GM18870 (cell line): Measurements from ENCODE around the gene PDGFC.

Experiments used
- ATAC-seq: cut with Tn5 transposase; IDR thresholded peaks from one replicate; pipeline ENCODE4 v1.9.1; 2021; ENCODE audit warnings: moderate library complexity; ENCODE audit not compliant: unreplicated experiment

PDGFC gene

DNA sequence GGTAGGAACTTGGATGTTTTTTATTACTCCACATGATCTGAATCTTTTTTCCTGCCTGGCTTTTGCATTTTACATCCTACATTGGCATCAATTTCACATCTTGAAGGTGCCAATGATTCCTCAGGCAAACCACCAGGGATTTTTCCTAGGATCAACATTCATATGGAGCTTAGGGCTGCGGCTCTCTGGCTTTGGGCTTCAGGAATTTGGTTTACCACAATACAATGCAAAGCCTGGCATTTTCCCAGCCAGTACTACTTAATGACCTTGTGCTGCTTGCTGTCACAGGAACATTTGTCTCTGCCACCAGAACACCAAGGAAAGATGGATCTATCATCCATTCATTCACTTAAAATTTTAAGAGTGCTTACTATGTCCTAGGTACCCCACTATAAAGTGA, 180.7 kb downstream of the PDGFC start:
- no peak for ATAC-seq

DNA sequence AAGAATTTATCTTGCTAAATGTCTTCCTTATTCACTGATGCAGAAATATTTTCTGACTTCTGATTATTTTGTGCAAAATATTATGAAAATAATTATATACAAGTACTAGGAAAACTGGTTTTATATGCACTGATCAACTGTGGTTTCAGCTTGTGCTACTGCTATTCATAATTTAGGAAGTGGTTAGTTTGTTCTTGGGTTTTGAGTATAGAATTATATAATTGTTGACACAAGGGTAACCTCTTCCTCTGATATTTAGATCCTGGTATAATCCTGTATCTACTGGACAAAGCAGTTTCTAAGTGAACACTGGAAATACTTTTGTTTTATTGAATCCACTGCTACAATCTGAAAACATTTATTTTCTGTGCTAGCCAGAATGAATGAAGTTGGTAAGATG, 182.8 kb downstream of the PDGFC start:
- no peak for ATAC-seq

GRCh38 chr4:156786713-156787112, 184.9 kb downstream of the PDGFC start:
- no peak for ATAC-seq

- ATAC-seq: no peak
Measured at GRCh38 chr4:156784970-156785369, 186.6 kb downstream of the PDGFC start.

- ATAC-seq: no peak
Measured at GRCh38 chr4:156783966-156784365, 187.6 kb downstream of the PDGFC start.

- ATAC-seq: no peak
Measured at GRCh38 chr4:156782491-156782890, 189.1 kb downstream of the PDGFC start.

- ATAC-seq: no peak
Measured at GRCh38 chr4:156781852-156782251, 189.7 kb downstream of the PDGFC start.

- no peak for ATAC-seq
Measured at GRCh38 chr4:156779774-156780173, 191.8 kb downstream of the PDGFC start.

GRCh38 chr4:156779042-156779441, 192.6 kb downstream of the PDGFC start:
- ATAC-seq: no peak

DNA sequence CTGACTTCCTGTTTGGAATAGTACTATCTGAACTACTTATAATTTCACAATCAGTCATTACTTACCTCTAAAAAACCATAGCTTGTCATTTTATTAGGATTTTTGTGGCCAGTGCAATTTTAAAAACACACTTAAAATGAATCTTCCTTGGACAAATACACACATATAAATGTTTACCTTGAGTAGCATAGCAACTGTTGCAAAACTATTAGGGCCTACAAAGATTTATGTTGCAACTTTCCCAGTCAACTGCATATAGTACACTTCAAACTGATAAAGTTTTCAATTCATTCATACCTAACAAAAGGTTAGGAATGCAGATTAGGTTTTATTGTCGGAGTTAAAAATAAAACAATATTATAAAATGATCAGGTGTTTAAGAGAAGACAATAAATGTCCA, 193.0 kb downstream of the PDGFC start:
- ATAC-seq: no peak

DNA sequence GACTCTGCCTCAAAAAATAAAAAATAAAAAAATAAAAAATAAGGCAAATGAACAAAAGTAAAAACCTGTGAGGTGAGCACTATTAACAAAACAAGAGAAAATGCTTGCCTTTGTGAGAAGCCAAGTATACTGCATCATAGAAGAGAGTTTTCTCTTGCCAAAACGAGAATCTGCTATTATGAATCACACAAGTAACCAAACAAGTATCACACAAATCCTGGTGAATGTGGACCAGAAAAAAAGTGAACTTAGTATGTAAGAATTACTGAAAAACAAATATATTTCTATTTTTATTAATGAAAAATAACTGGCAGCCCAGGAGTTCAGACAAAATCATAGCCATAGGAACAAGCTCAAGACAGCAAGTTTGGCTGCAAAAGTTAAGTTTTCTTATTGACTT, 193.5 kb downstream of the PDGFC start:
- no peak for ATAC-seq

- no peak for ATAC-seq
Measured at GRCh38 chr4:156775813-156776212, 195.8 kb downstream of the PDGFC start.

GRCh38 chr4:156774422-156774821, 197.2 kb downstream of the PDGFC start:
- ATAC-seq: no peak

- ATAC-seq: no peak
Measured at GRCh38 chr4:156773648-156774357, 197.8 kb downstream of the PDGFC start.

GRCh38 chr4:156771171-156771837, 200.3 kb downstream of the PDGFC start:
- ATAC-seq: no peak

- ATAC-seq: no peak
Measured at GRCh38 chr4:156770140-156770539, 201.5 kb downstream of the PDGFC start.

GRCh38 chr4:156767911-156768415, 203.6 kb downstream of the PDGFC start:
- ATAC-seq: no peak

- ATAC-seq: no peak
Measured at GRCh38 chr4:156766846-156767245, 204.8 kb downstream of the PDGFC start.

DNA sequence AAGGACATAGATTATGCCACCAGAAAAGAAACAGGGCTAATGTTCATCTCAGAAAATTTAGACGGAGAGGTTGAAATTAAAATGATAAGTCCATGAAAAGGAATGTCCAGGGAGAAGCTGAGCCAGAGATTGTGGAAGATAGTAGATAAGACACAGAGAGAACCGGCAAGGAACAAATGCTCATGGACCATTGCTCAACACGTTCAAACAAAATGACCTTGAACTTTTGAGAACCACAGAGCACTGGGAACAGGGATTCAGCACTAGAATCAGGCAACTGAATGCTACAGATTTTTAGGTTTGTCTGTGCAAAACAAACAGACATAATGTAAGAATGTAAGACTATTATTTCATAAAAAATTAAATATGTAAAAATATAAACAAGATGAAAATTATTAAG, 206.3 kb downstream of the PDGFC start:
- no peak for ATAC-seq

- ATAC-seq: no peak
Measured at GRCh38 chr4:156764846-156765245, 206.8 kb downstream of the PDGFC start.

DNA sequence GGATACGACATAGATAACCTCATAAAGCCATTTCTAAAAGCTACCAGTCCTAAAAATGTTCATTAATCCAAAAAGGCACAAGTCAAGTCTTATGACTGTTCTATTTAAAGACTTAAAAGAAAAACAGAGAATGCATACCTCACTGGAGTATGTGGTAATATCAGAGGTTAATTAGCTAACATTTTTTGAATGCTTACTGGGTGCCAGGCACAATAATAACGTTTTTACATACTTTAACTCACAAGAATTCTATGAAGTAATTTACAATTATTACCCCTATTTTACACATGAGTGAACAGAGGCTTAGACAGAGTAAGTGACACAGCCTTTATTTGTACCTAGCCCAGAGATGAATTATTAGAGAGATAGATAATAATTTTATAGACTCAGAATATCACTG, 207.5 kb downstream of the PDGFC start:
- no peak for ATAC-seq

DNA sequence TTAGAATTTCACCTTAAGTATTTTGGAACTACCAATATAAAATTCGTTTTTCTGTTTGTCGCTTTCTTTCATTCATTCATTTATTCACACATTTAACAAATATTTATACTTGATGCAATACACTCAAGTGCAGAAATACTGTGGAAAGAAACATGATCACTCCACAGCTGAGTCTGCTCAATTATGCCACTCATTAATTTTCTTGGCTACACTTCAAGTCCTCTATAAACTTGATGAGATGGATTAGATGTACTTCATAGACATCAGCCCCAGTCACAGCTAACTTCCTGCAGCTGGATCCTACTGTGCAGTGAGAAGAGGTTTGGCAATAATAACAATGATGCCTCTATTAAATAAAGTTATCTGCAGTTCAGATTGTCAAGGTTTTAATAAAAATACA, 208.1 kb downstream of the PDGFC start:
- ATAC-seq: no peak

- ATAC-seq: no peak
Measured at GRCh38 chr4:156762851-156763250, 208.7 kb downstream of the PDGFC start.
